Fibroblast of skin of left quadriceps (primary cell): ENCODE results near the gene NKAIN2.
"Not testable (repeated sequence)": the region's sequence is repeated elsewhere in the genome, so short reads cannot be mapped to it uniquely, and the experiment has no call there.

Source experiments
- DNase-seq, 2 experiments: peaks; one replicate each; pipeline ENCODE4 v3.0.0-alpha.2; 2013; ENCODE audit warnings: low read depth in 2 of 2

Gene NKAIN2

GRCh38 chr6:124330197-124330596 lies 526.5 kb downstream of the NKAIN2 start:
- no peak for DNase-seq

GRCh38 chr6:124334359-124334758 lies 530.7 kb downstream of the NKAIN2 start:
- no peak for DNase-seq

- no peak for DNase-seq
Observed at GRCh38 chr6:124339610-124340334, 536.1 kb downstream of the NKAIN2 start.

GRCh38 chr6:124348339-124348738 lies 544.7 kb downstream of the NKAIN2 start:
- DNase-seq = not testable (repeated sequence)

- no peak for DNase-seq
Observed at GRCh38 chr6:124355146-124355545, 551.5 kb downstream of the NKAIN2 start.

- DNase-seq = no peak
Observed at GRCh38 chr6:124356276-124356810, 552.7 kb downstream of the NKAIN2 start.

- DNase-seq = no peak
Observed at GRCh38 chr6:124356811-124357210, 553.1 kb downstream of the NKAIN2 start.

GRCh38 chr6:124368131-124368530 lies 564.5 kb downstream of the NKAIN2 start:
- DNase-seq = no peak

- DNase-seq = no peak
Observed at GRCh38 chr6:124371974-124372475, 568.4 kb downstream of the NKAIN2 start.

GRCh38 chr6:124373386-124373785 lies 569.7 kb downstream of the NKAIN2 start:
- no peak for DNase-seq

- DNase-seq = no peak
Observed at GRCh38 chr6:124389127-124389526, 585.5 kb downstream of the NKAIN2 start.

- DNase-seq = no peak
Observed at GRCh38 chr6:124393536-124393935, 589.9 kb downstream of the NKAIN2 start.

GRCh38 chr6:124396361-124396760 lies 592.7 kb downstream of the NKAIN2 start:
- DNase-seq = no peak

GRCh38 chr6:124400261-124400999 lies 596.8 kb downstream of the NKAIN2 start:
- no peak for DNase-seq

GRCh38 chr6:124410425-124410824 lies 606.8 kb downstream of the NKAIN2 start:
- not testable (repeated sequence) for DNase-seq

GRCh38 chr6:124412657-124413056 lies 609.0 kb downstream of the NKAIN2 start:
- DNase-seq = not testable (repeated sequence)

GRCh38 chr6:124420116-124420840 lies 616.6 kb downstream of the NKAIN2 start:
- no peak for DNase-seq

GRCh38 chr6:124423621-124424020 lies 620.0 kb downstream of the NKAIN2 start:
- DNase-seq = no peak

- DNase-seq = no peak
Observed at GRCh38 chr6:124430740-124431318, 627.2 kb downstream of the NKAIN2 start.

GRCh38 chr6:124432620-124433019 lies 629.0 kb downstream of the NKAIN2 start:
- DNase-seq = no peak

GRCh38 chr6:124433387-124434160 lies 629.9 kb downstream of the NKAIN2 start:
- no peak for DNase-seq
